Measurements from ENCODE around the gene APLNR.

The APLNR gene

DNA sequence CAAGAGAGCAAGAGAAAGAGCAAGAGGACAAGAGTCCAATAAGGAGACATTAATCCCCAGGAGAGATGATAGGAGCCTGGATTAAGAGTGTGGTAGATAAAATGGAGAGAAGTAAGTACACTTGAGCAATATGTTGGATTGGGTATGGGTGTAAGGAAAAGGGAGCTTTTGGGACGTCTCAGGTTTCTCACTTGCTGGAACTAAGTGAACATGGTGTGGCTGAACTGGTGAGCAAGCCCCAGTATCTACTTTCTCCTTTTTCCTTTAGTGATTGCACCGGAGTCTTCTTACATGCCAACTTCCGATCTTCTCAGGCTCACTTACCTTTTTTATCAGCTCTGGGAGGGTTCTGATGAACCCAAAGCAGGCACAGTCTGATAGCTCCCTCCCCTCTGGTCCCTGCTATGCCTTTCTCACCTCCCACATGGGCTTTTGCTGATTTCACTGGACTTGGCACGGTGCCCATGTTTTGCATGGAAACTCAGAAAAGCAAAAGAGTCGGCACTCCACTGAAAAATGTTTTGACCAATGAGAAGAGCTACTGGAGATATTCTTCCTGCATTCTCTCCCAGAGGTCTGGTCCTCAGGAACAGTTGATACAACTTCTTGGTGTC, 14.5 kb upstream of the APLNR start:
- no peak overlapping the region for H3K27ac ChIP-seq (ENCODE audit: low read depth, low read length, severe bottlenecking)
- no peak overlapping the region for H3K4me3 ChIP-seq (ENCODE audit: extremely low read depth, insufficient read depth, low read length, poor library complexity, severe bottlenecking)
- peaks cover 2% of the 10 kb centered on the region for H3K9me3 ChIP-seq (ENCODE audit: control insufficient read depth, low read length)
- H3K36me3 ChIP-seq (ENCODE audit: control insufficient read depth, insufficient read depth, low read length): no peaks in the 10 kb centered on the region
- 73 to 78% methylated on average over 5 of the region's 5 CpGs for WGBS, 2 experiments (ENCODE audit: insufficient coverage in 2 of 2)
- H3K4me1 ChIP-seq (ENCODE audit: control insufficient read depth, insufficient read depth, low read length, poor library complexity, severe bottlenecking): peaks cover 19% of the 10 kb centered on the region

DNA sequence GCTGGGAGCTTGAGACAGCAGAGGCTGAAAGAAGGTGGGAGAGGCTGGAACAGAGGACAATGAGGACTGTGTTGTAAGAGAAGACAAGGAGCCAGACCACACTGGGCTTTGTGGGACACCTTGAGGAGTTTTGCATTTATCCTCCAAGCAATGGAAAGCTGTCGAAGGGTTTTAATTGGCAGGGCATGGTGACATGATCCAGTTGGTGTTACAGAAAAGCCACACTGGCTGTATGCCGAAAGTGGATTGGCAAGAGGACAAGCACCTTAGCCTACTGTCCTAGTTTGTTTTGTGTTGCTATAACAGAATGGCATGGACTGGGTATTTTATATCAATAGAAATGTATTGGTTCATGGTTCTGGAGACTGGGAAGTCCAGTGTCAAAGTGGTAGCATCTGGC, 14.0 kb upstream of the APLNR start:
- Histone ChIP-seq H3K4me1 (ENCODE audit: control insufficient read depth, insufficient read depth, low read length, poor library complexity, severe bottlenecking) (peaks cover 19% of the 10 kb centered on the region), H3K9me3 (ENCODE audit: control insufficient read depth, low read length) (no peaks in the 10 kb centered on the region), H3K4me3 (ENCODE audit: extremely low read depth, insufficient read depth, low read length, poor library complexity, severe bottlenecking) (no peak overlapping the region), H3K27ac (ENCODE audit: low read depth, low read length, severe bottlenecking) (no peak overlapping the region), H3K36me3 (ENCODE audit: control insufficient read depth, insufficient read depth, low read length) (no peaks in the 10 kb centered on the region)
- 93 to 100% methylated on average over 2 of the region's 2 CpGs for WGBS, 2 experiments (ENCODE audit: insufficient coverage in 2 of 2)

DNA sequence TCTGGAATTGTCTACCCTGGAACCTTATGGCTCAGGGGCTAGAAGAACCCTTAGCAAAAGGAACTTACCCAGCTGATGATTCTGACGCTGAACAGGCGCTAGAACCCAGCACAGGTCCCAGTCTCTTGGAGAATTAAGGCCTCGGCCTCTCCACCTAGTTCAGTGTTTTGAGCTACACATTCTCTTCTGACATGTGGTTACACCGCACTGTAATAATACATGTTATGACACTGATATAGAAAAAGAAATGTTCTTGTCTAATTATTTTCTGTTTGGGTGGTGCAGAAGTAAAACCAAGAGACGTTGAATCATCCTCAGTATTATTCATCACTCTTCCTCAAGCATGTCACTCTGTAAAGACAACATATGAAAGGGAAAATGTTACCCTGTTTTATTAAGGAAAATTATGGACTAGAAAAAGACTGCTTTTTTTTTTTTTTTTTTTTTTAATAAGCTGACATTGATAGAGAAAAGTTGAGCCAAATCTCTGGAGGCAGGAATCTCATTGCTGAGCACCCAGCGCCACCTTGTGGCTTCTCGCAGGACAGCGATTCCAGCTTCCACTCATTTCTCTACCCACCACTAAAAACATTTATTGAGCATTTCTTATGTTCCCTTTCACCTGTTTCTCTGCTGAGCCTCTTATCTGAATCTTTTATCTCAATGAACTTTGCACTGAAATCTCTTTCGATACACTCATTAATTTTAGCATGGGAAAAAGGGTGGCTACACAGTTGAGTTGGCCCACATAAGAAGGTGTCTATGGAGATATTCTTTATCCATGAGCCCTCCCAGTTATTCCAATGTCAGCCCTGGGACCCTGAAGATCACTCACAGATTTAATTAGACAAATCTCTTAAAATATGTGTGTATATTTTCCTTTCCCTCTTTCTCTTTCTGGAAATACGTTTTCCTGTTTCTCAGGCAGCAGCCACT, 12.6 kb upstream of the APLNR start:
- Histone ChIP-seq H3K4me3 (ENCODE audit: extremely low read depth, insufficient read depth, low read length, poor library complexity, severe bottlenecking) (no peak overlapping the region), H3K9me3 (ENCODE audit: control insufficient read depth, low read length) (no peaks in the 10 kb centered on the region), H3K27ac (ENCODE audit: low read depth, low read length, severe bottlenecking) (no peak overlapping the region), H3K36me3 (ENCODE audit: control insufficient read depth, insufficient read depth, low read length) (no peaks in the 10 kb centered on the region), H3K4me1 (ENCODE audit: control insufficient read depth, insufficient read depth, low read length, poor library complexity, severe bottlenecking) (peaks cover 16% of the 10 kb centered on the region)
- 36 to 46% methylated on average over 6 to 7 of the region's 10 CpGs for WGBS, 2 experiments (ENCODE audit: insufficient coverage in 2 of 2)

DNA sequence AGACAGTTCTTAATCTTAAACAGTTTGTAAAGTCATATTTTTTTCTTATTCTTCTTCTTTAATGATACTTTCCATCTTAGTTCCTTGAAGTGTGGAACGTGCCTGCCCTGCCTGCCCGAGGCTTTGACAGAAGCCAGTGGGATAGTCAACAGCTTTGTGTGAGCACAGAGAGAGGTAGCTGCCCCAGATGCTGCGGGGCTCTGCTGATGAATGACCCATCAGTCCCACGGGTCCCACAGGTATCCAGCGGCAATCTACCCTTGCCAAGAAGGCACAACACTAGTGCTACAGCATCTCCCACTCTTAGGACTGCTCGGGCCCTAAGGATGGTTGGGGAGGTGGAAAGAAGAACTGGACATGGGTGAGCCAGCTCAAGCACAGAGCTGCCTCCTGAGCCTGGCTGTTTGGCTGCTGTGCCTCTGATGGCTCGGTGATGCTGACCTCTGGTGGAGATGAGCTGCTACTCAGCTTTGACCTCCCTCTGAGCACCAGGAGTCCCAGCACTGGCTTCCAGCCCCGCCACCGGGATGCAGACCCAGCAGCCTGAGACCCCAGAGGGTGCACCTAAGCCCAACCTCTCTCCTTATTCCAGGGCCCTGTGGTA, 11.8 kb upstream of the APLNR start:
- H3K9me3 ChIP-seq (ENCODE audit: control insufficient read depth, low read length): no peaks in the 10 kb centered on the region
- peaks cover 14% of the 10 kb centered on the region for H3K4me1 ChIP-seq (ENCODE audit: control insufficient read depth, insufficient read depth, low read length, poor library complexity, severe bottlenecking)
- WGBS, 2 experiments (ENCODE audit: insufficient coverage in 2 of 2): 31 to 35% methylated on average over 4 to 6 of the region's 9 CpGs
- no peak overlapping the region for H3K4me3 ChIP-seq (ENCODE audit: extremely low read depth, insufficient read depth, low read length, poor library complexity, severe bottlenecking)
- no peak overlapping the region for H3K27ac ChIP-seq (ENCODE audit: low read depth, low read length, severe bottlenecking)
- no peaks in the 10 kb centered on the region for H3K36me3 ChIP-seq (ENCODE audit: control insufficient read depth, insufficient read depth, low read length)

DNA sequence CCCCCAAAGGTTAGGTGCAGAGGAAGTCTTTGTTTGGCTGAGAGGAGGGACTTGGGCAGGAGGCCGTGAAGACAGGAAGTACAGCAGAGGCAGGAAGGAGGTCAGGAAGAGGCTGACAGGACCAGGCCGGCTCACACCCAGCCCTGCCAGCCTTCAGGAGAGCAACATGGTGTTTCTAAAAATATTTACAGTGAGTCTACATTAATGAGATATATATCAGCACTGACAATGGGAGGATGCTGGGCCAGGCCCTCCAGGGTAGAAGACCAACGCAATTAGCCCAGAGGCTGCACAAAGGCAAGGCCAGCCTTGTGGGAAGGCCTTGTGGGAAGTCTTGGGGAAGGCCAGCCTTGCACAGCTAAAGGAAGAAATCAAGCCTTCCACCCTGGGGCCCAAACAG, 7.9 kb upstream of the APLNR start:
- H3K27ac ChIP-seq (ENCODE audit: low read depth, low read length, severe bottlenecking): peak overlapping the region; percentile 17
- 80 to 93% methylated on average over 1 of the region's 3 CpGs for WGBS, 2 experiments (ENCODE audit: insufficient coverage in 2 of 2)
- H3K9me3 ChIP-seq (ENCODE audit: control insufficient read depth, low read length): no peaks in the 10 kb centered on the region
- no peaks in the 10 kb centered on the region for H3K36me3 ChIP-seq (ENCODE audit: control insufficient read depth, insufficient read depth, low read length)
- H3K4me1 ChIP-seq (ENCODE audit: control insufficient read depth, insufficient read depth, low read length, poor library complexity, severe bottlenecking): peaks cover 37% of the 10 kb centered on the region
- no peak overlapping the region for H3K4me3 ChIP-seq (ENCODE audit: extremely low read depth, insufficient read depth, low read length, poor library complexity, severe bottlenecking)

DNA sequence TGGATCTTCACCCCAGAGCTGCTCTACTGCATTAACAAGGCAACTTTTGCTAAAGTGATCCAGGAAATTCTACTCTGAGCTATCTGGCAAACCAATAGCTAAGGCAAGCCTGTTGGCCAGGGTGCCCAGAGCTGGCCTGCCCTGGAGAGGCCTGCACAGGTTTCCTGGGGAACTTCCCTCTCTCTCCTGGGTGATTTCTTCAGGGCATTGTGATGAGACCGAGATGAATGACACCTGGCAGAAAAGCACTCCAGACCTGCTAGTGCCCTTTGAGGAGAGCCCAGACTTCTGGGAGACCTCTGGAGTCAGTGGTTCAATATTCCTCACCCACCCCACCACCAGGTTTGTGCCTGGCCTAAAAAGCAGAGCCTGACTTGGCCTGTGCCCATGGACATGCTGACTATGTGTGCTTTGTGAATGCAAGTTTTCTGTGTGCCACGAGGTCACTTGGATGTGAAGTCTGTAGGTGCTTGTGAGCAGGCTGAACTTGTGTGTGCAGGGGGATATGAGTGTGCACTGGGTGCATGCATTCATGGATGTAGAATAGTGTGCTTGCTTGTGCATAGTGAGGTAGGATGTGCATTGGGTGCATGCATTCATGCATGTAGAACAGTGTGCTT, 4.4 kb upstream of the APLNR start:
- peaks cover 58% of the 10 kb centered on the region for H3K4me1 ChIP-seq (ENCODE audit: control insufficient read depth, insufficient read depth, low read length, poor library complexity, severe bottlenecking)
- WGBS, 2 experiments (ENCODE audit: insufficient coverage in 2 of 2): 83% methylated on average over 1 of the region's 2 CpGs
- no peaks in the 10 kb centered on the region for H3K36me3 ChIP-seq (ENCODE audit: control insufficient read depth, insufficient read depth, low read length)
- peak overlapping the region; percentile 81 for H3K27ac ChIP-seq (ENCODE audit: low read depth, low read length, severe bottlenecking)
- H3K9me3 ChIP-seq (ENCODE audit: control insufficient read depth, low read length): no peaks in the 10 kb centered on the region
- no peak overlapping the region for H3K4me3 ChIP-seq (ENCODE audit: extremely low read depth, insufficient read depth, low read length, poor library complexity, severe bottlenecking)

DNA sequence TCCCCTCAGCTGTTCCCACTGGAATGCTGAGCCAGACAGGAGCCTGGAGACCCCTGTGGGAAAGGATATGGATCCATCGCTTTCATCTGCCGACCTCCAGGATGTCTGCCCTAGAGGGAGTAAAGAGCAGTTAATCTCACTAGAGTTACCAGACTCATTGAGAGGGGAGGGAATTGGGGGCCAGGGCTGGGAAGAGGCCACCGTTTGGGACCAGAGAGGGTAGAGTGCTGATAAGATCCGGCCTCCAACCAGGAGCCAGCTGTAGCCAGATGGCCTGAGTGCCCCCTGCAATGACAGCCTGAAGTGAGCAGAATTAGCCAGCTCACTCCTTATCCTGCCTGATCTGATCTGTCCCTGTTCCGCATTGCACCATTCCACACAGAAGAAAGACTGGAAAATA, 3.7 kb upstream of the APLNR start:
- Histone ChIP-seq H3K4me1 (ENCODE audit: control insufficient read depth, insufficient read depth, low read length, poor library complexity, severe bottlenecking) (peaks cover 58% of the 10 kb centered on the region), H3K4me3 (ENCODE audit: extremely low read depth, insufficient read depth, low read length, poor library complexity, severe bottlenecking) (no peak overlapping the region), H3K9me3 (ENCODE audit: control insufficient read depth, low read length) (no peaks in the 10 kb centered on the region), H3K36me3 (ENCODE audit: control insufficient read depth, insufficient read depth, low read length) (no peaks in the 10 kb centered on the region), H3K27ac (ENCODE audit: low read depth, low read length, severe bottlenecking) (peak overlapping the region; percentile 81)
- WGBS, 2 experiments (ENCODE audit: insufficient coverage in 2 of 2): 0 to 15% methylated on average over 2 to 5 of the region's 5 CpGs

DNA sequence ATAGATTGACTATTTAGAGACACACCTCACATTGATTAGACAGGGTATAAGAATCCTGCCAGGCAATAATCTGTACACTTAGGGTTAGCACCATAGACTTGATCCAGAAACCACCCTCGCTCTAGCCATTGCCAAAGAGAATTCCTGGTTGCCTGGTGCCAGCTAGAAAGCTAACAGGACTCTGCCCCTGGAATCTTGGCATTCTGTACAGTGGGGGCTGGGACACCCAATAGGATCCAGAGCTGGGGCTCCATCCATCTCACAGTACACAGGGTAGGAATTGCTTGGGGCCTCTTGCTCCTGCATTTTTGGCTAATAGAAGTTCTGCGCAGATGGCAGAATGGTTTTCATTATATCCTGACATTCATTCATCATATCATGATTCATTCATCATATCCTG, 3.0 kb upstream of the APLNR start:
- Histone ChIP-seq H3K27ac (ENCODE audit: low read depth, low read length, severe bottlenecking) (peak overlapping the region; percentile 81), H3K9me3 (ENCODE audit: control insufficient read depth, low read length) (no peaks in the 10 kb centered on the region), H3K4me3 (ENCODE audit: extremely low read depth, insufficient read depth, low read length, poor library complexity, severe bottlenecking) (no peak overlapping the region), H3K36me3 (ENCODE audit: control insufficient read depth, insufficient read depth, low read length) (no peaks in the 10 kb centered on the region), H3K4me1 (ENCODE audit: control insufficient read depth, insufficient read depth, low read length, poor library complexity, severe bottlenecking) (peaks cover 59% of the 10 kb centered on the region)
- 100% methylated on average over 1 of the region's 2 CpGs; no CpG with 5 or more reads in 1 of the 2 experiments for WGBS, 2 experiments (ENCODE audit: insufficient coverage in 2 of 2)

DNA sequence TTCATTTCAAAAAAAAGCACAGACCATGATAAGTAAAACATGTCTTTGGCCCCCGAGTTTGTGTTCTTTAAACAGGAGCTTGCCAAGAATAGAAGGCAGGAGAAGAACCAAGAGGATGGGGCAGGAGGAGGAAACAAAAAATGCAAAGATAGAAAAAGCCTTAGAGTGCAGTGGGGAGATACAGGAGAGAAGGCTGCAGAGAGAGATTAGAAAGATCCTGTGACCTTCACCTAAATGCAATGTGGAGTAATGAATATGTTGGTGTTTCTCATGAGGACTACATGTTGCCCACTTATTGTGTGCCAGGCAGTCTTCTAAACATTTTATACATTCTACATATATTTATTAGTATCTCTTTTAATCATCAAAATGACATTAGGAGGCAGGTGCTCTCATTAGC, 2.3 kb upstream of the APLNR start:
- Histone ChIP-seq H3K9me3 (ENCODE audit: control insufficient read depth, low read length) (no peaks in the 10 kb centered on the region), H3K27ac (ENCODE audit: low read depth, low read length, severe bottlenecking) (no peak overlapping the region), H3K36me3 (ENCODE audit: control insufficient read depth, insufficient read depth, low read length) (peaks cover 2% of the 10 kb centered on the region), H3K4me1 (ENCODE audit: control insufficient read depth, insufficient read depth, low read length, poor library complexity, severe bottlenecking) (peaks cover 59% of the 10 kb centered on the region), H3K4me3 (ENCODE audit: extremely low read depth, insufficient read depth, low read length, poor library complexity, severe bottlenecking) (no peak overlapping the region)
- 100% methylated on average over 1 of the region's 1 CpG for WGBS, 2 experiments (ENCODE audit: insufficient coverage in 2 of 2)

DNA sequence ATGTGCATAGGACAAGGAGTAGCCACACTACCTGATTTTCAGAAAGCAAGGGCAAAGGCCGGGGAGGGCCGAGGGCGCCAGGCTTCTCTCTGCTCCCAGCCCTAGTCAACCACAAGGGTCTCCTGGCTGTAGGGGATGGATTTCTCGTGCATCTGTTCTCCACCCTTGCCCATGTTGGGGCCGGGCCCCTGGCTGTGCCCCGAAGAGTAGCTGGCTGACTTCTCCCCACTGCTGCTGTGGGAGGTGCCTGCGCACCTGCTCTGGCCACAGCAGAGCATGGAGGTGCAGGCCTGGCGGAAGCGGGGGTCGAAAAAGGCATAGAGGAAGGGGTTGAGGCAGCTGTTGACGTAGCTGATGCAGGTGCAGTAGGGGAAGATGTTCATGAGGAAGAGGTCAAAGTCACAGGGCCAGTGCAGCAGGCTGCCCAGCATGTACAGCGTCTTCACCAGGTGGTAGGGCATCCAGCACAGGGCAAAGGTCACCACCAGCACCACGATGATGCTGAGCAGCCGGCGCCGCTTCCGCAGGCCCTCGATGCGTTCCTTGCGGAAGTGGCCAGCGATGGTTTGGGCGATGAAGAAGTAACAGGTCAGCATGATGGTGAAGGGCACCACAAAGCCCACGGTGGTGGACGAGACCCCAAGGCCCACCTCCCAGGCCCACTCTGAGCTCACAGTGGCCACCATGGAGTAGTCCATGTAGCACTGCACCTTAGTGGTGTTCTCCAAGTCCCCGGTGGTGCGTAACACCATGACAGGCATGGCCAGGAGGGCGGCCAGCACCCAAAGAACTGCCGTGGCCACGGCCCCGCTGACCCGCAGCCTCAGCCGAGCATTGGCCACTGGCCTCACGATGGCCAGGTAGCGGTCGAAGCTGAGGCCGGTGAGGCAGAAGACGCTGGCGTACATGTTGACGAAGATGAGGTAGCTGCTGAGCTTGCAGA, 1.0 kb downstream of the APLNR start:
- peak overlapping the region; percentile 45 for H3K27ac ChIP-seq (ENCODE audit: low read depth, low read length, severe bottlenecking)
- H3K4me1 ChIP-seq (ENCODE audit: control insufficient read depth, insufficient read depth, low read length, poor library complexity, severe bottlenecking): peaks cover 53% of the 10 kb centered on the region
- 78 to 85% methylated on average over 38 to 39 of the region's 39 CpGs for WGBS, 2 experiments (ENCODE audit: insufficient coverage in 2 of 2)
- H3K9me3 ChIP-seq (ENCODE audit: control insufficient read depth, low read length): no peaks in the 10 kb centered on the region
- H3K36me3 ChIP-seq (ENCODE audit: control insufficient read depth, insufficient read depth, low read length): peaks cover 8% of the 10 kb centered on the region
- peak overlapping the region; percentile 54 for H3K4me3 ChIP-seq (ENCODE audit: extremely low read depth, insufficient read depth, low read length, poor library complexity, severe bottlenecking)
